Measurements from ENCODE around the gene C9orf57.
A peak's percentile ranks its signal among the peaks of the same experiment; 100 is the strongest.
"Not testable (repeated sequence)": the region's sequence is repeated elsewhere in the genome, so short reads cannot be mapped to it uniquely, and the experiment has no call there.

Gene C9orf57
- total RNA-seq = 0 to 1.2 (median 0) reads per million in 17 experiments

DNA sequence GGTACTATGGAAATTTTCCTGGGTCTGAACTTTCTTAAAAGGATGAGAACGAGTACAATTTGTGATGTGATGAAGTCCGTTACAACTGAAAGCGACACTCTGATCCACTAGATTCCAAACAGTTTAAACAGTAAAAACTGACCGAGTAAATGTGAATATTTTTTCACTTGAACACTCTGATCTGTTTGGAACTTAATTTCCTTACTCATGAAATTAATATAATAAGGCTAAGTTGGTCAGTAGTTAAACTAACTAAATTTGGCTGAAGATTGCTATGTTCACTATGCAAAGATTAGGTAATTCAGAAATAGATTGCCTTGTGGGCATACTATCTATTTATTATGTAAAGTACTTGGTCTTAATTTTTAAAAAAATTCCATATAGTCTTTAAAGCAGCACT is at the start of gene C9orf57:
C9orf57 (minus strand) TSS at position 101 of the 400 bp plus-strand sequence. CDS start 1,282 bp downstream, outside the sequence.
- DNase-seq = no peak

GRCh38 chr9:72102520-72102919 is 42.1 kb upstream of the C9orf57 start:
- no peak for DNase-seq

DNA sequence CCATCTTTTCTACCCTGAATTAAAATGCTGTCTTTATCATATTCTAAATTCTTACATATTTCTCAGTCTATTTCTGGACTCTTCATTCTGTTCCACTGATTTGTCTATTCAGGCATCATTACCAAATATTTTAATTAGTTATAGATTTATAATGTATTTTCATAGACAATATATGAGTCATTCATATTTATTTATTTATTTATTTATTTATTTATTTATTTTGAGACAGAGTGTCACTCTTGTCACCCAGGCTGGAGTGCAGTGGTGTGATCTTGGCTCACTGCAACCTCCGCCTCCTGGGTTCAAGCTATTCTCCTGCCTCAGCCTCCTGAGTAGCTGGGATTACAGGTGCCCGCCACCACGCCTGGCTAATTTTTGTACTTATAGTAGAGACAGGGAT is 35.1 kb upstream of the C9orf57 start:
- not testable (repeated sequence) for DNase-seq

- DNase-seq = no peak
Measured at GRCh38 chr9:72092820-72093219, 32.4 kb upstream of the C9orf57 start.

DNA sequence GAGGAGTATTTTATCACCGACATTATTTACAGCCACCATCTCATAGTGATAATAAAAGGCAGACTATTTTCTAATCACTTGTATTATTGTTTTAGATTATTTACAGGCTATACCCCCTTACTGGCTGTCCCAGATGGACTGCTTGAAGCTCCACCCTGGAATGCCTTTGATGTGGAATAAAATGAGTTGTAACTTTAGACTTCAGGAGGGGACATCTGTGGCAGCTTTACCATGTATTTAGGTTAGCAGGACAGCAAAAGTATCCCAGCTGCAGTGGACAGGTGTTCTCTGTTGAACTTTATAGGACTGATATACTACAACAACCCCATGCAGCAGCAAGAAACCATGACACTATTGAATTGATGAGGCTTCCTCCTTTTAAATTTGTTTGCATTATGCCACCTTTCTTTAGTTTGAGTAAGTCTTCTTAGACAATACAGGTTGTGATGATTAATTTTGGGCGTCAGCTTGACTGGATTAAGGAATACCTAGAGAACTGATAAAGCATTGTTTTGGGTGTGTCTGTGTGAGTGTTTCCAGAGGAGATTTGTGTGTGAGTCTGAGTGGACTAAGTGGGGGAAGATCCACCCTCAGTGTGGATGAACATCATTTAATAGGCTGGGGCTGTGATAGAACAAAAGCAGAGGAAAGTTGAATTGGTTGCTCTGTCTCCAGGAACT is 29.2 kb upstream of the C9orf57 start:
- DNase-seq = no peak

GRCh38 chr9:72082536-72082935 is 22.1 kb upstream of the C9orf57 start:
- DNase-seq = no peak

GRCh38 chr9:72074666-72075065 is 14.3 kb upstream of the C9orf57 start:
- DNase-seq = not testable (repeated sequence)

- no peak for DNase-seq
Measured at GRCh38 chr9:72065076-72065475, 4.7 kb upstream of the C9orf57 start.

DNA sequence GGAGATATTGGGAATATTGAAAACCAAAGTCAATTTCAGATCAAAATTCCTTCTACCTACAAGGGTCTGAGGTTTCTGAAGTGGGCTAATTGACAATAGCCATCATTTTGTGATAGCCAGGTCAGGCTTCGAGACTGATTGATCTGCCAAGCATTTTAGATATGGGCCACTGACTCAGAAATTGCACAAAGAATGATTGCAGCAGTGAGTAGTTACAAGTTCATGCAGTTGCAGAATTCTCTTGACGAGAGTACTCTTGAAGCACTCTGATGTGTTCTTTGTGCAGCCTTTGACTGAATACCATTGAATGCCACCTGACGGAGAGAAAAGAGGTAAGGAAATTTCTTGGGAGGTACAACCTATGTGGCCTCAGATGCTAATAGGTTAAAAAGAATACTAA is 8.3 kb downstream of the C9orf57 start:
- no peak for DNase-seq

GRCh38 chr9:72048850-72049249 is 11.6 kb downstream of the C9orf57 start:
- no peak for DNase-seq

DNA sequence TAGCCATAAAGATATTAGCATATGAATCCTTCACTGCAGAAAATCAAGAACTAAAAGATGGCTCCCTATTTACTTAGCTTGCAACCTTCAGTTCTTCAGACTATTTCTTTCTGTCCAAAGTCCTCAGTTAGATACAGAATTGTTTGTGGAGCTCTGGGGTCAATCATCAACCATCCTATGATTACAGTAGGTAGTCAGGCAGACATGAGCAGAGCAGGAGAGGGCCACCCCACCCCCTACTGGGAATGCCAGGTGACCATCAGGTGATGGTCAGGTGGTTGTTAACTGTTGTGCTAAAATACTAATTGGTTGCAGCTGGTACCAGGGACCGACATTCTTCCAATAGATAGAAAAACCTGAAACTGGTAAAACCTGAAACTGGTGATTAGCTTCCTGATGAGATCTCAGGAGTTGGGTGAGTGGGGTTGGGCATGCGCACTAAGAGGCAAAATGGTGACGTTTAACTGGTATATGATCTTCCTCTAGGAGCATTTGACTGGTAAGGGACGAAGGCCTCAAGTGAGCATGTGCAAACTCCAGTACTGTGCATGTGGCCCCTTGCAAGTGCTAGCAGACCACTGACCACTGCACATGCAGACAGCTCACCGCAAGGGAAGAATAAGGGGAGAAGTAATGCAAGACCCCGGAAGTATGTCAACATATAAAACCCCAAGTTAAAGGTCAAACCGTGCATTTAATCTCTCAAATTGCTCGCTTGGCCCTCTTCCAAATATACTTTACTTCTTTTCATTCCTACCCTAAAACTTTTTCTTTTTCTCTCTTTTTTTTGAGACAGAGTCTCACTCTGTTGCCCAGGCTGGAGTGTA is 13.6 kb downstream of the C9orf57 start:
- no peak for DNase-seq

- DNase-seq = no peak
Measured at GRCh38 chr9:72044095-72044494, 16.3 kb downstream of the C9orf57 start.

- no peak for DNase-seq
Measured at GRCh38 chr9:72043576-72043975, 16.8 kb downstream of the C9orf57 start.

DNA sequence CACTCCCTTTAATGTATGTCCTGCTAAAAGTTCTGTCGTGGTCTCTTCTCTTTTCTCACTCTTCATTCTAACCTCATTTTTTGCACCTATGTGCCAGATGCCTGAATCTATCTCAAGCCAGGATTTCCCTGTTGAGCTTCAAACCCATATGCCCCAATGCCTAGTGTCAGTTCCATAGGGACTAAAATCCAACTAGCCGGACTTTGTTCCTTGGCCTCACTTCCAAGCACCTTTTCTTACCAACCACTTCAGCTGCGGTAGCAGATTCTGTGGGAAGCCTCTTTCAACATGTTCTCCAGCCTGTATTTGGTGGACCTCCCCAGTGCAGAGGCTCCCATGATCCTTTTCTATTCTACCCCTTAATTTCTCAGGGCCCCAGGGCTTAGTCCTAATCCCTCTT is 17.5 kb downstream of the C9orf57 start:
- no peak for DNase-seq

DNA sequence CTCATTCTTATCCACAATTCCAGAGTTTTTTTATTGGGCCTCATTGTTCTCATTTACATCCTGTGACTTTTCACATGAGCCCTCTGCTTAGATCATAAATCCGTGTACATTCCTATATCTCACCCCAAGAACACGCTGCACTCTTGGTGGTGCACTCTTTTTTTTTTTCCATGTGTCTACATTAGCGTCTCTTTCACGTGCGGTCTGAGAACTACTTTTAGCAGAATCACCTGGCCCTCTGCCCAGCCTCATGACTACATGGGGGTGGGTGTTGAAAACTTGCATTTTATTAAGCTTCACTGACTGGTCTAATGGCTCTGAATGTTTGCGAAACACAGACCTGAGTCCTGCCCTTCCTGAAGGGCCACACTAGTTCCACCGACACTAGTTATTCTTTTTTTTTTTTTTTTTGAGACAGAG is 18.6 kb downstream of the C9orf57 start:
- DNase-seq = peak; percentile 37 to 73 (median 49)

DNA sequence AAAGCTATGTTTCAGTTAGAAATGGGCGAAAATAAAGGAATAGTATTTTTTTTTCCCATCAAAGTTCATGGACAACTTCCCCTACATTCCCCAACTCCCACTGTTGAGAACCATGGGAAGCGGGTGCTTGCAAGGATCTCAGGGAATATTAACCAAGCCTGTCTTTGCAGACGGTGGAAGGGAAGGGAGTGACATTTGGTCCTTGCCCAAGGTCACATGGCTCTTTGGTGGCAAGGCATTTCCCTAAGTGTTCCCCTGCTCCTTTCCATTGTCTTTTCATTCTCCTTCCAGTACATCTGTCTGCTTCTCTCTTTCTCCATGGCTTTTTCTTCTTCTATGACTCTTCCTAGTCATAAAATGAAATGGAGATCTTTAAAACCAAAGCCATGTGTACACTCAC is 19.0 kb downstream of the C9orf57 start:
- DNase-seq = no peak

DNA sequence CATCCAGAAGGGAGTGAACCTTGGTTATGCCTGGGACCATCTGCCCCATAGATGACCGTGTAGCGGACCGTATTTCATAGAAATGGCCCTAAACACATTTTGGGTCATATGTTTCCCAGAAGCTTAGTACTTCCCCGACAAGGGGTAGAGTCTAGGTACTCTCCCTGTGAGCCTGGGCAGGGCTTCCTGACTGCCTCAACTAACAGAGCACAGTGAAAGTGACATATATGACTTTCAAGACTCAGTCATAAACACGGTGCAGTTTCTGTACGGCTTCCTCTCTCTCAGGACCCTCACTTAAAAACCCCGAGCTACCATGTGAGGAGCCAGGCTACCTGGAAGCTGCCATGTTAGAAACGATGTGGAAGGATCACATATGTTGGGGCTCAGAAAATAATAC is 20.9 kb downstream of the C9orf57 start:
- DNase-seq = no peak

- peak; percentile 76 to 87 (median 84) for DNase-seq
Measured at GRCh38 chr9:72038890-72039410, 21.5 kb downstream of the C9orf57 start.

- DNase-seq = no peak
Measured at GRCh38 chr9:72038408-72038807, 22.0 kb downstream of the C9orf57 start.

DNA sequence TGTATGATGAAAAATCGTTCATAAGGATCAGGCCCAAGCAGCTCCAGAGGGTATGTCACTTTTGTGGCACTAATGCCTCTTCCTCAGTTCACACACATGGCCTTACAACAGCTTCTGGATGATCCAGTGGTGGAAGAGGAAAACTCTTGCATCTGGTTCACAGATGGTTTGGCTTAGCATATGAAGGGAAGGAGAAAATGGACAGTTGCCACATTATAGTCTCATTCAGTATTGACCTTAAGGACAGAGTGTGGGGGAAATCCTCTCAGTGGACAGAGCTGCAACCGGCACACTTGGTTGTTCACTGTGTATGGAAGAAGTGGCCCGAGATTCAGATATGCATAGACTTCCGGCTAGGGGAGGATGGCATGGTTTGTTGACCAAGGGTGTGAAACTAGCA is 22.8 kb downstream of the C9orf57 start:
- DNase-seq = no peak

DNA sequence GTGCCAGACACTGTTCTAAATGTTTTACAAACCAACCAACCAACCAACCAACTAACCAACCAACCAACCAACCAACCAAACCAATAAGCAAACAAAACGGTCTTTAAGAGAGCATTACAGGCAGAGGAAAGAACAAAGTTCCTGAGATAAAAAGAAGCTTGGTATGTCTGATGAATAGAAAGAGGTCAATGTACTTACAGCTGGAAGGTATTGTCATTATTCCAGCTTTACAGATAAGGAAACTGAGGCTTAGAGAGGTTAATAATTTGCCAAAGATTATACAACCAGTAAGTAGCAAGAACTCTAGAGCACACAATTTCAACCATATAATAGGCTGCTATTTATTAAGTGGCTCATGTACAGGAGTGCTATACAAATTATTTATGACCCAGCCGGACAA is 29.6 kb downstream of the C9orf57 start:
- DNase-seq = no peak

GRCh38 chr9:72029986-72030385 is 30.4 kb downstream of the C9orf57 start:
- no peak for DNase-seq

DNA sequence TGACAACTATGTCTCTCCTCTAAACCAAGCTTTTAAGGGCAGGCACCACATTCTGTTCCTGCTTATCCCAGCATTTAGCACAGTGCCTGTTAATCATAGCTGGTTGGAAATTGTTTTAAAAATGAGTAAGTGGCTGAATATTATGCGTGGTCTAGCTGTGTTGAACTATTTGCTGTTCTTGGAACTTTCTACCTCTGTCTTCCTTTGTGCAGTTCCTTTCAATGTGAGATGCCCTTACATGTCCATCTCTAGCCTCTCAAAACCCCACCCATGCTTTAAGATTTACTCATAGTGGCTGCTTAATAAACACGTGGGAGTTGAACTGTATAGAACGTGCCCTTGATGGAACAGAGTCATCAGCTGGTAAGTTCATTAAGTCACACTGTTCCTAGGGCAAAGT is 34.5 kb downstream of the C9orf57 start:
- peak in 1 of 4 experiments; percentile 26 for DNase-seq

DNA sequence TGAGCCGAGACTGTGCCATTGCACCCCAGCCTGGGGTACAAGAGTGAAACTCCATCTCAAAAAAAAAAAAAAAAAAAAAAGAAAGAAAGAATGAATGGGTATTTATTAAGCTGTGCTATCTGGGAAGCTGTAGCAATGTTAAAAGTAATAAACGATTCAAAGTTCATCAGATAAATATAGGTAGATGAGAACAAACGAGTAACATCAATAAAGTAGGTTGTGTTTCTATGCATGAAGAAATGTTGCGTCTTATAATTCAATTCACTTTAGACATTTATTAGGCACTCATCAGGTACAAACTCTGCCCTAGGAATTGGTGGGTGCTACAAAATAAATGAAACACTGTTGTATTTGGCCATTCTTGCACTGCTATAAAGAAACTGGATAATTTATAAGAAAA is 36.8 kb downstream of the C9orf57 start:
- no peak for DNase-seq
